ENCODE measurements around the gene TTYH1.

The TTYH1 gene

GRCh38 chr19:54431255-54431838 lies 16.1 kb downstream of the TTYH1 start:
- no peak overlapping the region for H3K4me3 ChIP-seq (ENCODE audit: low read length)
- DNase-seq (ENCODE audit: low read depth) = no peak
- TF ChIP-seq CTCF (conservative IDR thresholded peaks at IDR 0.05; ENCODE audit: low read depth, low read length) = no peak

GRCh38 chr19:54432144-54432738 lies 17.0 kb downstream of the TTYH1 start:
- no peak for TF ChIP-seq CTCF (conservative IDR thresholded peaks at IDR 0.05; ENCODE audit: low read depth, low read length)
- no peak for DNase-seq (ENCODE audit: low read depth)
- H3K4me3 ChIP-seq (ENCODE audit: low read length) = no peak overlapping the region

DNA sequence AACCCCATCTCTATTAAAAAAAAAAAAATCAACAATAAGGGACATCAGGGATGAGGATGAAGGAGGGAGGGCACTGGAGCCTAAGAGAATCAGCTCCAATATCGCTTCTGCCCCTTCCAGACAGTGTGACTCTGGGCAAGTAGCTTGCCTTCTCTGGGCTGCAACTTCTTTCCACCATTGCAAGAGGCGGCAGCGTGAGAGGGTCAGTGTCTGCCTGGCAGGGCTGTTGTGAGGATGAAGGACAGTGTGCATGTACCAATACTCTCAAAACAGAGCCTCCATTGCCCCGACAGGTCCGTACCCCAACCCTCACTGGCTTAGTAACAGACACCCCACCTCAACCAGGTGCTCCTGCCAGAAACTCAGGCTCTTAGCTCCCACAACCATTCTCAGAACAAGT lies 18.4 kb downstream of the TTYH1 start:
- no peak overlapping the region for H3K4me3 ChIP-seq (ENCODE audit: low read length)
- DNase-seq (ENCODE audit: low read depth) = no peak
- no peak for TF ChIP-seq CTCF (conservative IDR thresholded peaks at IDR 0.05; ENCODE audit: low read depth, low read length)

DNA sequence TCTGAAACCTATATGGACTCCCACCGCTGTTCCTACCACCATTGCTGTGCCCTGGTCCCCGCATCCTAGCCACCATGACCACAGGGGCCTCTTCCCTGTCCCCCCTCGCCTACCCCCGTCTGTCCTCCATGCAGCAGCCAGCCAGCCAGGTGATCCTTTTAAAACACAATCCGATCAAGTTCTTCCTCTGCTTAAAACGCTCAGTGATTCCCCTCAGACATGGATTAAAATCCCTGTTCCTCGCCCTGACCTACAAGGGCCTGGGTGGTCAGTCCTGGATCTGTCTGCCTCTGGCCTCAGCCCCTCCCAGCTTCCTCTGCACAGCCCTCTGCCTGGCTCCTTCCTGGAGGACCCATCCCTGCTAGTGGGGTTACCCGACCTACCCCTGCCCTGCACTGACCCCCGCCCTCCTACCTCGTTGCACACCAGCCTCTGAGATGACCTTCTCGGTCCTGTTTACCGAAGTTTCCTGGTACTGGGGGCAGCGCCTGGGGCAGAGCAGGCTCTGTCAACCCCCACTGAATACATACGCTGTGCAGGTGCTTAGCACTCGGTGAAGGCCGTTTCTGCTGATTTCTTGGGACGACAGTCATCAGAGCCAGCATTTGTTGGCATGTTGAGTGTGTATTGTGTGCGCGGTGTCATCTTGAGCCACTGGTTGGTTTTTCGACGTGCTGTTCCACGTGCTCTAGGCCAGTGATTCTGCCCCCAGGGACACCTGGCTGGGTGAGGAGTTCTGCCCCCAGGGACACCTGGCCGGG lies 19.0 kb downstream of the TTYH1 start:
- no peak for DNase-seq (ENCODE audit: low read depth)
- H3K4me3 ChIP-seq (ENCODE audit: low read length) = no peak overlapping the region
- no peak for TF ChIP-seq CTCF (conservative IDR thresholded peaks at IDR 0.05; ENCODE audit: low read depth, low read length)

DNA sequence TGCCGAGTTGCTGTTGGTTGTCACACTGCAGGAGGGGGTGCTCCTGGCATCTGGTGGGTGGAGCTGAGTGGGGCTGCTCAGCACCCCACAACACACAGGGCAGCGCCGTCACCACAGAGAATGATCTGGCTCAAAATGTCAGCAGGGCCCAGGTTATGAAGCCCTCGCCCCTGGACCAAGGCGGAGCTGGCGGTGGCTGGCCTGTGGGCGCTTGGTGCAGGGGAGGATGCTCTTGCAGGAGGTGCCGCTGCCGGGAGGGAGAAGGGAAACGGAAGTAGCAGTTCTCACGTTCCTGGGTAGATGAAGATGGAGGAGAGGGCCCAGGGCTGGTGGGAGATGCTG lies 19.6 kb downstream of the TTYH1 start:
- no peak for TF ChIP-seq CTCF (conservative IDR thresholded peaks at IDR 0.05; ENCODE audit: low read depth, low read length)

GRCh38 chr19:54435551-54436016 lies 20.3 kb downstream of the TTYH1 start:
- no peak for DNase-seq (ENCODE audit: low read depth)
- no peak for TF ChIP-seq CTCF (conservative IDR thresholded peaks at IDR 0.05; ENCODE audit: low read depth, low read length)
- H3K4me3 ChIP-seq (ENCODE audit: low read length) = no peak overlapping the region

More for the DNA sequence above, 19.6 kb downstream of the TTYH1 start:
- no peak for DNase-seq (ENCODE audit: low read depth)
- H3K4me3 ChIP-seq (ENCODE audit: low read length) = no peak overlapping the region
